Pancreas (tissue), 10 donors: Measurements from ENCODE around the gene GRIK5. TPM values are rescaled to one million over a fixed set of nuclear protein-coding genes. Genes with fewer than 3 reads are reported as not detected.

ENCODE experiments used
- ATAC-seq, 4 donors: fragments of 200-7000 bp; cut with Tn5 transposase; one replicate each; pipeline versions ENCODE4 v1.8.0 to v1.9.1; 2020; ENCODE audit warnings: mild to moderate bottlenecking in 4 of 4, moderate library complexity in 4 of 4
- DNase-seq, 6 donors: peaks; one replicate each; pipeline ENCODE4 v3.0.0-alpha.2; 2020
- FAIRE-seq: peaks from 2 replicates; lab custom pipeline; 2012; peaks lifted over from hg19 to GRCh38; lab: Jason Lieb, UNC
- H3K27ac ChIP-seq, 4 donors: fragments of 200-600 bp; sonication (generic); 1 replicate in 3 of 4; 2 replicates in 1 of 4; pipeline versions ENCODE4 v1.5.0 to v1.8.0; 2020
- H3K27me3 ChIP-seq, 4 donors: fragments of 200-600 bp; one replicate each; pipeline ENCODE4 v1.8.0; 2021
- H3K36me3 ChIP-seq, 3 donors: fragments of 200-600 bp; sonication (generic) in 1 of 3; one replicate each; pipeline versions ENCODE4 v1.5.0 to v1.8.0; 2020 to 2021
- H3K4me1 ChIP-seq, 3 donors: fragments of 200-600 bp; one replicate each; pipeline ENCODE4 v1.8.0; 2021
- H3K4me3 ChIP-seq, 4 donors: fragments of 200-600 bp; sonication (generic) in 2 of 4; one replicate each; pipeline versions ENCODE4 v1.5.0 to v1.8.0; 2020 to 2021
- H3K9me3 ChIP-seq, 4 donors: fragments of 200-600 bp; one replicate each; pipeline ENCODE4 v1.8.0; 2021
- WGBS, 2 donors: extraction: QIAGEN DNeasy Blood & Tissue Kit; methylation state at CpG; one replicate each; pipeline ENCODE4 v1.1.7; 2013; 5-methylcytosine and 5-hydroxymethylcytosine counted together
- intact Hi-C, 3 donors: fragments of 100-400 bp; cut with DNase I; formaldehyde crosslinking; loops; one replicate each; pipeline versions ENCODE4 v1.11.1 to v1.14.2; 2022
- polyA plus RNA-seq, 2 donors: library from polyadenylated mRNA; stranded (reverse); fragments of 200-250 nt; gene quantifications; one replicate each; pipeline ENCODE4 v1.2.3, GENCODE V29; 2013
- total RNA-seq, 6 donors: library from RNA; stranded (reverse); fragmentation: NEBNext Ultra II Directional in 4 of 6; extraction: Animal tissue kit (Norgen Biotek cat#: 25700) in 4 of 6; gene quantifications; one replicate each; pipeline versions ENCODE4 v1.2.1 to v1.2.4, GENCODE V29; 2021 to 2023
- TF ChIP-seq, protein P1 (sequence below), 4 donors: fragments of 200-600 bp; sonication (generic) in 3 of 4; IDR thresholded peaks; one replicate each; pipeline versions ENCODE4 v1.5.0 to v1.8.0; 2021; ENCODE audit warnings: antibody characterized with exemption in 4 of 4
- donor health status: healthy with polysubstance abuse.
- donor health status: DM: no; HTN: no; CAD: no; lungs with moderate emphysema.
- donor health status: DM: no; HTN: no; CAD: no.
- donor health status: control.
- donor health status: control.
- donor health status: Bipolar disorder and iron deficiency.
- donor health status: DM: yes; HTN: yes; CAD: no.
- donor health status: DM: no; HTN: no; CAD: no.
- donor health status: DM: no; HTN: no; CAD: no.
- donor health status: DM: yes; HTN: yes; CAD: no.

The GRIK5 gene
- total and polyA plus RNA-seq, 8 donors, result 1.9 to 10.5 (median 3.4) TPM

DNA sequence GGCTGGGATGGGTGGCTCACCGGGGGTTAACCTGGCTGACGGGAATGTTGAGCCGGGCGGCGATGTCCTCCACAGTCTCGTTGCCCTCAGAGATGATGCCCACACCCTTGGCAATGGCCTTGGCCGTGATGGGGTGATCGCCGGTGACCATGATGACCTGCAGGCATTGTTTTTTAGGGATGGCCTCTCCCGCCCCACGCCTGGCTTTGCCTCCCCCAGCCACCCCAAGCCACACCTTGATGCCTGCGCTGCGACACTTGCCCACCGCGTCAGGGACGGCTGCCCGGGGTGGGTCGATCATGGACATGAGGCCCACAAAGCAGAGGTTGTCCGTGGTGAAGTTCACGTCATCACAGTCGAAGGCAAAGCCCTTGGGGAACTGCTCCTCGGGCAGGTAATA is 92.1 kb downstream of the GRIK5 start:
- no peaks in the 10 kb centered on the region for H3K9me3 ChIP-seq
- no peaks in the 10 kb centered on the region for H3K36me3 ChIP-seq
- TF ChIP-seq, protein P1, sequence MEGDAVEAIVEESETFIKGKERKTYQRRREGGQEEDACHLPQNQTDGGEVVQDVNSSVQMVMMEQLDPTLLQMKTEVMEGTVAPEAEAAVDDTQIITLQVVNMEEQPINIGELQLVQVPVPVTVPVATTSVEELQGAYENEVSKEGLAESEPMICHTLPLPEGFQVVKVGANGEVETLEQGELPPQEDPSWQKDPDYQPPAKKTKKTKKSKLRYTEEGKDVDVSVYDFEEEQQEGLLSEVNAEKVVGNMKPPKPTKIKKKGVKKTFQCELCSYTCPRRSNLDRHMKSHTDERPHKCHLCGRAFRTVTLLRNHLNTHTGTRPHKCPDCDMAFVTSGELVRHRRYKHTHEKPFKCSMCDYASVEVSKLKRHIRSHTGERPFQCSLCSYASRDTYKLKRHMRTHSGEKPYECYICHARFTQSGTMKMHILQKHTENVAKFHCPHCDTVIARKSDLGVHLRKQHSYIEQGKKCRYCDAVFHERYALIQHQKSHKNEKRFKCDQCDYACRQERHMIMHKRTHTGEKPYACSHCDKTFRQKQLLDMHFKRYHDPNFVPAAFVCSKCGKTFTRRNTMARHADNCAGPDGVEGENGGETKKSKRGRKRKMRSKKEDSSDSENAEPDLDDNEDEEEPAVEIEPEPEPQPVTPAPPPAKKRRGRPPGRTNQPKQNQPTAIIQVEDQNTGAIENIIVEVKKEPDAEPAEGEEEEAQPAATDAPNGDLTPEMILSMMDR (IDR thresholded peaks at IDR 0.05), result no peak
- H3K27ac ChIP-seq, result no peak overlapping the region
- no peaks in the 10 kb centered on the region for H3K27me3 ChIP-seq
- 58 to 77% methylated on average over 22 of the region's 22 CpGs for WGBS, 2 donors
- intact Hi-C loops, result no loop called here
- no peak for ATAC-seq
- no peak for FAIRE-seq
- no peak overlapping the region for H3K4me3 ChIP-seq
- H3K4me1 ChIP-seq, result no peaks in the 10 kb centered on the region
- DNase-seq, result no peak

- Histone ChIP-seq H3K9me3 (no peaks in the 10 kb centered on the region), H3K36me3 (no peaks in the 10 kb centered on the region), H3K4me3 (no peak overlapping the region), H3K27ac (no peak overlapping the region), H3K4me1 (no peaks in the 10 kb centered on the region), H3K27me3 (no peaks in the 10 kb centered on the region)
- intact Hi-C loops, result no loop called here
- TF ChIP-seq, protein P1 (IDR thresholded peaks at IDR 0.05), result no peak
- WGBS, 2 donors, result 58 to 68% methylated on average over 8 of the region's 8 CpGs
- no peak for FAIRE-seq
- DNase-seq, result no peak
- no peak for ATAC-seq
Measured at GRCh38 chr19:41974652-41975051, 95.4 kb downstream of the GRIK5 start.

- Histone ChIP-seq H3K9me3 (no peaks in the 10 kb centered on the region), H3K27ac (no peak overlapping the region), H3K36me3 (no peaks in the 10 kb centered on the region), H3K27me3 (no peaks in the 10 kb centered on the region), H3K4me1 (no peaks in the 10 kb centered on the region), H3K4me3 (no peak overlapping the region)
- DNase-seq, result no peak
- no peak for FAIRE-seq
- no peak for ATAC-seq
- WGBS, 2 donors, result 68 to 73% methylated on average over 11 of the region's 11 CpGs
- TF ChIP-seq, protein P1 (IDR thresholded peaks at IDR 0.05), result no peak
- intact Hi-C loops, result no loop called here
Measured at GRCh38 chr19:41971363-41971762, 98.6 kb downstream of the GRIK5 start.

- WGBS, 2 donors, result 78 to 85% methylated on average over 19 of the region's 19 CpGs
- Histone ChIP-seq H3K4me3 (no peak overlapping the region), H3K27ac (no peak overlapping the region), H3K27me3 (no peaks in the 10 kb centered on the region), H3K9me3 (no peaks in the 10 kb centered on the region), H3K36me3 (no peaks in the 10 kb centered on the region), H3K4me1 (no peaks in the 10 kb centered on the region)
- ATAC-seq (no peak), DNase-seq (no peak), FAIRE-seq (no peak)
- TF ChIP-seq, protein P1 (IDR thresholded peaks at IDR 0.05), result no peak
- intact Hi-C loops, result no loop called here
Measured at GRCh38 chr19:41969772-41970458, 100.1 kb downstream of the GRIK5 start.
